HEK293 (cell line): Measurements from ENCODE around the gene IGF1R.

ENCODE experiments used
- SP3 ChIP-seq: fragments of 450-650 bp; formaldehyde crosslinking; IDR thresholded peaks from 2 replicates; pipeline ENCODE4 v1.5.1; 2016; ENCODE audit warnings: missing biosample characterization, missing genetic modification characterization
- ZNF184 ChIP-seq: fragments of 450-650 bp; IDR thresholded peaks from 2 replicates; pipeline ENCODE4 v1.5.1; 2018; ENCODE audit warnings: missing biosample characterization, mild to moderate bottlenecking, missing genetic modification characterization
- ZNF223 ChIP-seq: fragments of 450-650 bp; formaldehyde crosslinking; IDR thresholded peaks from 2 replicates; pipeline ENCODE4 v1.5.1; 2016; ENCODE audit warnings: missing biosample characterization, missing genetic modification characterization
- ZNF274 ChIP-seq, 2 experiments: fragments of 200-500 bp in 1 of 2; fragments of 450-650 bp in 1 of 2; sonication (Bioruptor generic) in 1 of 2; formaldehyde crosslinking in 1 of 2; IDR thresholded peaks; 2 replicates each; pipeline versions ENCODE4 v1.5.1 to v1.6.1; 2014 to 2016; ENCODE audit warnings: borderline replicate concordance in 1 of 2, inconsistent platforms in 1 of 2, low read length in 1 of 2, missing biosample characterization in 1 of 2, missing genetic modification characterization in 1 of 2
- ZNF423 ChIP-seq: fragments of 450-650 bp; formaldehyde crosslinking; IDR thresholded peaks from 2 replicates; pipeline ENCODE4 v1.5.1; 2016; ENCODE audit warnings: missing biosample characterization, missing genetic modification characterization
- ZNF776 ChIP-seq: fragments of 450-650 bp; formaldehyde crosslinking; IDR thresholded peaks from 2 replicates; pipeline ENCODE4 v1.5.0; 2017; ENCODE audit warnings: missing biosample characterization, missing genetic modification characterization, borderline replicate concordance
- TF ChIP-seq, protein P1 (sequence below): fragments of 450-650 bp; formaldehyde crosslinking; IDR thresholded peaks from 2 replicates; pipeline ENCODE4 v1.5.1; 2016; ENCODE audit warnings: missing biosample characterization, missing genetic modification characterization
- TF ChIP-seq, protein P2 (sequence below): fragments of 450-650 bp; formaldehyde crosslinking; IDR thresholded peaks from 2 replicates; pipeline ENCODE4 v1.5.1; 2016; ENCODE audit warnings: missing biosample characterization, missing genetic modification characterization
- TF ChIP-seq, protein P3 (sequence below): fragments of 450-650 bp; formaldehyde crosslinking; IDR thresholded peaks from 2 replicates; pipeline ENCODE4 v1.5.1; 2016; ENCODE audit warnings: missing biosample characterization, missing genetic modification characterization

DNA sequence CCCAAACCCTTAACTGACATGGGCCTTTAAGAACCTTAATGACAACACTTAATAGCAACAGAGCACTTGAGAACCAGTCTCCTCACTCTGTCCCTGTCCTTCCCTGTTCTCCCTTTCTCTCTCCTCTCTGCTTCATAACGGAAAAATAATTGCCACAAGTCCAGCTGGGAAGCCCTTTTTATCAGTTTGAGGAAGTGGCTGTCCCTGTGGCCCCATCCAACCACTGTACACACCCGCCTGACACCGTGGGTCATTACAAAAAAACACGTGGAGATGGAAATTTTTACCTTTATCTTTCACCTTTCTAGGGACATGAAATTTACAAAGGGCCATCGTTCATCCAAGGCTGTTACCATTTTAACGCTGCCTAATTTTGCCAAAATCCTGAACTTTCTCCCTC lies 309.3 kb downstream of the IGF1R start:
- TF ChIP-seq SP3 (tag by site-specific recombination) = no peak
- no peak for TF ChIP-seq ZNF184 (tag by site-specific recombination)
- no peak for TF ChIP-seq ZNF274 (IDR thresholded peaks at IDR 0.05; ENCODE audit: low read length)
- TF ChIP-seq ZNF274 (tag by site-specific recombination; IDR thresholded peaks at IDR 0.05; ENCODE audit: borderline replicate concordance) = no peak
- no peak for TF ChIP-seq ZNF223
- TF ChIP-seq, protein P1, sequence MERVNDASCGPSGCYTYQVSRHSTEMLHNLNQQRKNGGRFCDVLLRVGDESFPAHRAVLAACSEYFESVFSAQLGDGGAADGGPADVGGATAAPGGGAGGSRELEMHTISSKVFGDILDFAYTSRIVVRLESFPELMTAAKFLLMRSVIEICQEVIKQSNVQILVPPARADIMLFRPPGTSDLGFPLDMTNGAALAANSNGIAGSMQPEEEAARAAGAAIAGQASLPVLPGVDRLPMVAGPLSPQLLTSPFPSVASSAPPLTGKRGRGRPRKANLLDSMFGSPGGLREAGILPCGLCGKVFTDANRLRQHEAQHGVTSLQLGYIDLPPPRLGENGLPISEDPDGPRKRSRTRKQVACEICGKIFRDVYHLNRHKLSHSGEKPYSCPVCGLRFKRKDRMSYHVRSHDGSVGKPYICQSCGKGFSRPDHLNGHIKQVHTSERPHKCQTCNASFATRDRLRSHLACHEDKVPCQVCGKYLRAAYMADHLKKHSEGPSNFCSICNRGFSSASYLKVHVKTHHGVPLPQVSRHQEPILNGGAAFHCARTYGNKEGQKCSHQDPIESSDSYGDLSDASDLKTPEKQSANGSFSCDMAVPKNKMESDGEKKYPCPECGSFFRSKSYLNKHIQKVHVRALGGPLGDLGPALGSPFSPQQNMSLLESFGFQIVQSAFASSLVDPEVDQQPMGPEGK (tag by site-specific recombination) = no peak
- TF ChIP-seq, protein P2, sequence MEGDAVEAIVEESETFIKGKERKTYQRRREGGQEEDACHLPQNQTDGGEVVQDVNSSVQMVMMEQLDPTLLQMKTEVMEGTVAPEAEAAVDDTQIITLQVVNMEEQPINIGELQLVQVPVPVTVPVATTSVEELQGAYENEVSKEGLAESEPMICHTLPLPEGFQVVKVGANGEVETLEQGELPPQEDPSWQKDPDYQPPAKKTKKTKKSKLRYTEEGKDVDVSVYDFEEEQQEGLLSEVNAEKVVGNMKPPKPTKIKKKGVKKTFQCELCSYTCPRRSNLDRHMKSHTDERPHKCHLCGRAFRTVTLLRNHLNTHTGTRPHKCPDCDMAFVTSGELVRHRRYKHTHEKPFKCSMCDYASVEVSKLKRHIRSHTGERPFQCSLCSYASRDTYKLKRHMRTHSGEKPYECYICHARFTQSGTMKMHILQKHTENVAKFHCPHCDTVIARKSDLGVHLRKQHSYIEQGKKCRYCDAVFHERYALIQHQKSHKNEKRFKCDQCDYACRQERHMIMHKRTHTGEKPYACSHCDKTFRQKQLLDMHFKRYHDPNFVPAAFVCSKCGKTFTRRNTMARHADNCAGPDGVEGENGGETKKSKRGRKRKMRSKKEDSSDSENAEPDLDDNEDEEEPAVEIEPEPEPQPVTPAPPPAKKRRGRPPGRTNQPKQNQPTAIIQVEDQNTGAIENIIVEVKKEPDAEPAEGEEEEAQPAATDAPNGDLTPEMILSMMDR = no peak
- TF ChIP-seq, protein P3, sequence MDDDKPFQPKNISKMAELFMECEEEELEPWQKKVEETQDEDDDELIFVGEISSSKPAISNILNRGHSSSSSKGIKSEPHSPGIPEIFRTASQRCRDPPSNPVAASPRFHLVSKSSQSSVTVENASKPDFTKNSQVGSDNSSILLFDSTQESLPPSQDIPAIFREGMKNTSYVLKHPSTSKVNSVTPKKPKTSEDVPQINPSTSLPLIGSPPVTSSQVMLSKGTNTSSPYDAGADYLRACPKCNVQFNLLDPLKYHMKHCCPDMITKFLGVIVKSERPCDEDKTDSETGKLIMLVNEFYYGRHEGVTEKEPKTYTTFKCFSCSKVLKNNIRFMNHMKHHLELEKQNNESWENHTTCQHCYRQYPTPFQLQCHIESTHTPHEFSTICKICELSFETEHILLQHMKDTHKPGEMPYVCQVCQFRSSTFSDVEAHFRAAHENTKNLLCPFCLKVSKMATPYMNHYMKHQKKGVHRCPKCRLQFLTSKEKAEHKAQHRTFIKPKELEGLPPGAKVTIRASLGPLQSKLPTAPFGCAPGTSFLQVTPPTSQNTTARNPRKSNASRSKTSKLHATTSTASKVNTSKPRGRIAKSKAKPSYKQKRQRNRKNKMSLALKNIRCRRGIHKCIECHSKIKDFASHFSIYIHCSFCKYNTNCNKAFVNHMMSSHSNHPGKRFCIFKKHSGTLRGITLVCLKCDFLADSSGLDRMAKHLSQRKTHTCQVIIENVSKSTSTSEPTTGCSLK (tag by site-specific recombination) = no peak
- no peak for TF ChIP-seq ZNF776
- TF ChIP-seq ZNF423 (tag by site-specific recombination) = no peak
